ENCODE results near the gene COMMD6.

Gene COMMD6

DNA sequence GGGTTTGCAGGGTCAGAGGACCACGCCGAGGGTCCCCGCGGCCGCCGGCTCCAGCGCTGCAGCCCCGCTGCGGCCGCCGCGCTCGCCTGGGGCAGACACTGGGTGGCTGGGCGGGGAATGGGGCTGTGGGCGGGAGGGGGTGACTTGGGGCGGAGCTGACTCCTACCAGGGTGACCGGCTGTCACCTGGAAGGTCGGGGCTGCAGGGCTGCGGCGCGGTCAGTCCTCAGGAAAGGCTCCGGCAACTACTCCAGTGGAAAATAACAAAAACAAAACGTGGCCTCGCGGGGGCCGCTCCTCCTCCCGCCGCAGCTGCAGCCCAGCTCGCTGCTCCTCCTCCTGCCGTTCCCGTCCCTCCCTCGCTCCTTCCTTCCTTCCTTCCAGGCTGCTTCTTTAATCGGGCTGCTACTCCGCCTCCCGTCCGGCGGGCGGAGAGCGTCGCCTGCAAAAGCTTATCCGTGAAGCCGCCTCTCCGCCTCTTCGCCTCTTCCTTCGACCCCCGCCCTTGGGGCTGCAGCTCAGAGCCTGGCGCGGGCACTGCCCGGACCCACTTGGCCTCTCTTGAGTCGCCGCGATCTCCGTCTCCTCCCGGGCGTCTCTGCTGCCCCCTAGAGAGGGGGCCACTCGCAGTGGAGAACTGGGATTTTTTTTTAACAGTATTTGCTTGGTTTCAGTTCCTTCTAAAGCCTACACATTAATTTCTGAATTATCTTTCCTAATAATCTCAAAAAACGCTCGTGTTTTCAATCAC lies 55.4 kb downstream of the COMMD6 start, which contains the start of gene TBC1D4:
TSS of gene TBC1D4 (minus strand) at position 100 of the 750 bp plus-strand sequence. CDS start 402 bp downstream, outside the sequence.
- peak; percentile 68 for DNase-seq (ENCODE audit: low spot score)

DNA sequence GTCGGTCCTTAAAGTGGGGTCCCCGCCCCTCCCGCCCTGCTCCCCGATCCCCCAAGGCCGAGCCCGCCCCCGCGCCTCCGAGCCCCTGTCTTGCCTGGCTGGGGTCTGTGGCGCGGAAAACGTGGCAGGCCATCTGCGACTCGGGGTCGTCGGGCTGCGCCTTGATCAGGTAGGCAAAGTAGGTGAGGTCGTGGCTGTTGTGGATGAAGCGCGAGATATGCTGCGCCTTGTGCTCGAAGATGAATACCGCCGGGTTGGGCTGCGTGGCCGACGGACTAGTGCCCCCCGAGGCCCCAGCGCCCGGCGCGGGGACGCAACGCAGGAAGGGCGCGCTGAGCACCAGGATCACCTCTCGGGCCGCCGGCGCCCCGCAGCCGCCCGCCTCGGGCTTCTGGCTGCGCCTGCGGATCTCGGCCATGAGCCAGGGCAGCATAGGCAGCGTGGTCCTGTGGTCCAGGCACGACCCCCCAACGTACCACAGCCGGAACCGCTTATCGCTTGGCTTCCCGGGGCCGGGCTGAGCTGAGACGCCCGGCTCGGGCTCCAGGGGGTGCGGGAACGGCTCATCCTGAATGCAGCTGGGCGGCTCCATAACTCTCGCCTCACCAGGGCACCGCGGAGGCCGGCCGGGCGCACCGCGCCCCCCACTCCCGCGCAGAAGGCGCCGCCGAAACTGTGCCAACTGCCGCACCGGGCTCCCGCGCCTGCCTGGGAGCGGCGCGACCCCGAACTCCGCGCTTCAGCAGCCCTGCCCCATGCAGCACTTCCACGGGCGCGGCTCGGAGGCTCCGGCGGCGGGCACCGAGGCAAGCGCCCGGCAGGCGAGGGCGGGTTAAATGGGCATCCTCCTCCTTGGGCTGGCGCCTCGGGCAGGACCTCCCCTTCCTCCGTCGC lies 56.2 kb downstream of the COMMD6 start:
- peak; percentile 19 for DNase-seq (ENCODE audit: low spot score)

DNA sequence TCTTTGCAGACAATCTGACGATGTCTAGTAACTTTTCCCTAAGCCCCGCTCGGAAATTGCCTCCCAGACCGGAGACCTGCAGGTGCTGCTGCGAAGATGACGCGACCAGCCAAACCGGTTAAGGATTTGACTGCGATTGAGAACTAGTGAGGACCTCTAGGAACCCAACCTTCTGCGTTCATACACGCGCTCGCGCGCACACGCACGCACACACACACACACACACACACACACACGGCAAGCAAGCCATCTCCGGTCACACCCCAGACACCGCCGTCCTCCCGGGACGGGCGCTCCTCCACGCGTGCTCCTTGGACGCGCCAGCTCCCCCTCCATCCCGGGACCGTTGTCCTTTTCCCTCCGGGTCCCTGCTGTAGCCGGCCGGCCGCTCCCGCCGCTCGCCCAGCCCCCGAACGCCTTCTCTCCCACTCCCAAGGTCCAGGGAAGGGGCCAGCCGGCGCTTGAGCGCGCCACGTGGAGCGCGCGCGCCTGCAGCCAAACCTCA lies 56.9 kb downstream of the COMMD6 start:
- peak; percentile 38 for DNase-seq (ENCODE audit: low spot score)

- DNase-seq (ENCODE audit: low spot score), result no peak
Observed at GRCh38 chr13:75479102-75479740, 58.4 kb downstream of the COMMD6 start.

DNA sequence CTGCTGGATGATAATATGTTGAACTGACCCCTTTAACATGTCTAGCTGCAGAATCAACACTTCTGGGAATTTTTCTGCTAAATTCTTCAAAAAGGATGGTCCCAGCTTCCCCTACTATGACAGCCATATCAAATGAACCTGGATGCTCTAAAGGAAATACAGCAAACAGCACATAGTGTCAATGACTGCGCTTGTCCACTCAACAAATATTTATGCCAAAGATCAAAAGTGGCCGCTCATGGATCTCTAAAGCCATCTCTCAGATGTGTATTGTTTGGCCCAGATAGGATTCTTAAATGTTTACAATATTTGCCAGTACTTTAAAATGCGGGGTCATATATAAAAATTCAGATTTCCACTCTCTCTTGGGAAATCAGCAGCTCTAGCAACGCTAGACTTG lies 59.0 kb downstream of the COMMD6 start:
- DNase-seq (ENCODE audit: low spot score), result no peak

All from germinal center (tissue), 1 donor.